DOHH2 (cell line): Measurements from ENCODE around the gene COL27A1.

Experiments
- H3F3A ChIP-seq: fragments of 200-600 bp; sonication (generic), shearing (Covaris generic); 2 replicates; pipeline ENCODE4 v1.6.0; 2016; ENCODE audit warnings: antibody characterized with exemption, mild to moderate bottlenecking; ENCODE audit not compliant: control insufficient read depth, insufficient read depth
- H3K27ac ChIP-seq: fragments of 200-600 bp; sonication (generic); 2 replicates; pipeline ENCODE4 v1.5.1; 2014; ENCODE audit warnings: low read depth, mild to moderate bottlenecking, low read length, moderate library complexity
- H3K27me3 ChIP-seq: fragments of 200-600 bp; sonication (generic); 2 replicates; pipeline ENCODE4 v1.6.1; 2014; ENCODE audit warnings: mild to moderate bottlenecking, low read length, mixed read lengths; ENCODE audit not compliant: control insufficient read depth
- H3K36me3 ChIP-seq: fragments of 200-600 bp; sonication (generic); 2 replicates; pipeline ENCODE4 v1.6.1; 2014; ENCODE audit warnings: mild to moderate bottlenecking, low read length, moderate library complexity, mixed read lengths; ENCODE audit not compliant: control insufficient read depth
- H3K4me1 ChIP-seq: fragments of 200-600 bp; sonication (generic); 2 replicates; pipeline ENCODE4 v1.6.1; 2014; ENCODE audit warnings: mild to moderate bottlenecking, low read length, mixed read lengths; ENCODE audit not compliant: control insufficient read depth
- H3K4me2 ChIP-seq: fragments of 200-600 bp; sonication (generic); 2 replicates; pipeline ENCODE4 v1.6.0; 2014; ENCODE audit warnings: mild to moderate bottlenecking, low read length, moderate library complexity
- H3K4me3 ChIP-seq: fragments of 200-600 bp; sonication (generic); 2 replicates; pipeline ENCODE4 v1.5.1; 2014; ENCODE audit warnings: mild to moderate bottlenecking, low read length, mixed read lengths
- H3K79me2 ChIP-seq: fragments of 200-600 bp; sonication (generic); 2 replicates; pipeline ENCODE4 v1.6.1; 2014; ENCODE audit warnings: mild to moderate bottlenecking, low read length, mixed read lengths; ENCODE audit not compliant: control insufficient read depth
- H3K9me2 ChIP-seq: fragments of 200-600 bp; sonication (generic); replicated peaks from 2 replicates; pipeline ENCODE4 v1.6.1; 2014; ENCODE audit warnings: mild to moderate bottlenecking, low read length, mixed read lengths; ENCODE audit not compliant: control insufficient read depth
- H3K9me3 ChIP-seq: fragments of 200-600 bp; sonication (generic); 2 replicates; pipeline ENCODE4 v1.6.1; 2014; ENCODE audit warnings: antibody characterized with exemption, low read length, mixed read lengths; ENCODE audit not compliant: control insufficient read depth, insufficient read depth
- H4K20me1 ChIP-seq: fragments of 200-600 bp; sonication (generic); 2 replicates; pipeline ENCODE4 v1.6.0; 2014; ENCODE audit warnings: low read depth, mild to moderate bottlenecking, antibody characterized with exemption, low read length, moderate library complexity; ENCODE audit not compliant: control insufficient read depth, insufficient read depth
- EZH2phosphoT487 ChIP-seq: fragments of 200-600 bp; sonication (generic); IDR thresholded peaks from 2 replicates; pipeline ENCODE4 v1.6.1; 2017; ENCODE audit warnings: borderline replicate concordance, mild to moderate bottlenecking, antibody characterized with exemption, low read length, moderate library complexity, mixed read lengths
- TF ChIP-seq, protein P1 (sequence below): fragments of 200-600 bp; sonication (generic); IDR thresholded peaks from one replicate; pipeline ENCODE4 v1.5.1; 2014; ENCODE audit warnings: antibody characterized with exemption, mild to moderate bottlenecking, low read depth, low read length; ENCODE audit not compliant: poor library complexity, severe bottlenecking

Gene COL27A1

DNA sequence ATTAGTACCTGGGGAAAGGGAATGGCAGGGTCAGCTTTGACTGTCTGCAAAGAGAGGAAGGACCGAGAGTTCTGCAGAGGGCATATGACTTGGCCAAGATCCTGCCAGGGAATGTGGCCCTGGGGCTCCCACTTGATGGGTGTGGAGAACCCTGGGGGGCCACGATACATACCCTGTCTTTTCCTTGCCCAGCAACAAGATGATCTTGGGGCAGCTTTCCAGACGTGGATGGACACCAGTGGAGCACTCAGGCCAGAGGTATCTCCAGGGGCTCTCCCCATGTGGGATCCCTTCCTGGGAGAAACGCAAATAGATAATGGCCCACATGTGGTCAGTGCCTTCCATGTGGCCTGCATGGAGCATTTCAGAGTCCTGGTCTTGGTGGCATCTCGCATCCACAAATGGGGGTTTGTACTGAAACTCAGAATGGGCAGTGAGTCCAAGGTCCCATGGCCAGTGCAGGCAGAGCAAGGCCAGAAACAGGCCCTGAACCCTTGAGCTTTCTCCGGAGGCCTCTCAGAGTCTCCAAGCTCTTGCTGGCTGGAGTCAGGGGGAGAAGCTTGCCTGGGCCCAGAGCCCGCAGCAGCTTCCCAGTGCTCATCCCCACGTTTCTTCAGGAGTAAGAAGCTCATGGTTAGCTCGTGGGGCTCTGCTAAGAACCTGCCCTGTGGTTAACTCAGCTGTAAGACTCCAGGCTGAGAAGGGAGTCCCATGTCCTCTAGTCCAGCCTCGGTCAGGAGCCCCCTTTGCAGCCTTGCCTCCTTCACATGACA lies 149.3 kb downstream of the COL27A1 start:
- H3K9me3 ChIP-seq, result no peaks in the 10 kb centered on the region
- H4K20me1 ChIP-seq, result no peaks in the 10 kb centered on the region
- TF ChIP-seq, protein P1, sequence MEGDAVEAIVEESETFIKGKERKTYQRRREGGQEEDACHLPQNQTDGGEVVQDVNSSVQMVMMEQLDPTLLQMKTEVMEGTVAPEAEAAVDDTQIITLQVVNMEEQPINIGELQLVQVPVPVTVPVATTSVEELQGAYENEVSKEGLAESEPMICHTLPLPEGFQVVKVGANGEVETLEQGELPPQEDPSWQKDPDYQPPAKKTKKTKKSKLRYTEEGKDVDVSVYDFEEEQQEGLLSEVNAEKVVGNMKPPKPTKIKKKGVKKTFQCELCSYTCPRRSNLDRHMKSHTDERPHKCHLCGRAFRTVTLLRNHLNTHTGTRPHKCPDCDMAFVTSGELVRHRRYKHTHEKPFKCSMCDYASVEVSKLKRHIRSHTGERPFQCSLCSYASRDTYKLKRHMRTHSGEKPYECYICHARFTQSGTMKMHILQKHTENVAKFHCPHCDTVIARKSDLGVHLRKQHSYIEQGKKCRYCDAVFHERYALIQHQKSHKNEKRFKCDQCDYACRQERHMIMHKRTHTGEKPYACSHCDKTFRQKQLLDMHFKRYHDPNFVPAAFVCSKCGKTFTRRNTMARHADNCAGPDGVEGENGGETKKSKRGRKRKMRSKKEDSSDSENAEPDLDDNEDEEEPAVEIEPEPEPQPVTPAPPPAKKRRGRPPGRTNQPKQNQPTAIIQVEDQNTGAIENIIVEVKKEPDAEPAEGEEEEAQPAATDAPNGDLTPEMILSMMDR, result no peak
- TF ChIP-seq EZH2phosphoT487, result no peak
- H3K27me3 ChIP-seq, result no peaks in the 10 kb centered on the region
- H3K9me2 ChIP-seq, result no peaks in the 10 kb centered on the region
- no peaks in the 10 kb centered on the region for H3F3A ChIP-seq
- H3K36me3 ChIP-seq, result no peaks in the 10 kb centered on the region
- H3K4me3 ChIP-seq, result no peak overlapping the region
- H3K79me2 ChIP-seq, result no peaks in the 10 kb centered on the region
- no peak overlapping the region for H3K4me2 ChIP-seq
- H3K4me1 ChIP-seq, result peaks cover 5% of the 10 kb centered on the region
- H3K27ac ChIP-seq, result no peak overlapping the region

DNA sequence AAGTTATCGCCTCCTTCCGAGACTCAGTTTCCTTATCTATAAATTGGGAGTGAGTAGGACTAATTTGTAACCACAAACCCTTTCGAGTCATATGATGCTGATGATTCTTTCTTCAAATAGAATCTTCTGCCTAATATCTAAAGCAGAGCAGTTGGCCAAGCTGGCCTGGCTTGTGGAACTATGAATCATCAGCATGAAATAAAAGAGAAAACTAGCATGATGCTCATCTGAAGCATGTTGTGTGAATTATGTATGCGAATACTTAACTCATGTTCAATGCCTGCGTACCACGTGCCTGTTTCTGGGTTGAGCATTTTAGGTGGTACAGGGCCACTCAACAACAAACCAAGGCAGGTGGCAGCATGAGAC lies 152.5 kb downstream of the COL27A1 start:
- no peak overlapping the region for H3K27ac ChIP-seq
- no peak overlapping the region for H3K4me2 ChIP-seq
- no peaks in the 10 kb centered on the region for H4K20me1 ChIP-seq
- peaks cover 5% of the 10 kb centered on the region for H3K4me1 ChIP-seq
- no peaks in the 10 kb centered on the region for H3K9me2 ChIP-seq
- TF ChIP-seq, protein P1, result no peak
- TF ChIP-seq EZH2phosphoT487, result no peak
- no peaks in the 10 kb centered on the region for H3K27me3 ChIP-seq
- H3K36me3 ChIP-seq, result no peaks in the 10 kb centered on the region
- no peak overlapping the region for H3K4me3 ChIP-seq
- no peaks in the 10 kb centered on the region for H3K79me2 ChIP-seq
- no peaks in the 10 kb centered on the region for H3F3A ChIP-seq
- no peaks in the 10 kb centered on the region for H3K9me3 ChIP-seq

DNA sequence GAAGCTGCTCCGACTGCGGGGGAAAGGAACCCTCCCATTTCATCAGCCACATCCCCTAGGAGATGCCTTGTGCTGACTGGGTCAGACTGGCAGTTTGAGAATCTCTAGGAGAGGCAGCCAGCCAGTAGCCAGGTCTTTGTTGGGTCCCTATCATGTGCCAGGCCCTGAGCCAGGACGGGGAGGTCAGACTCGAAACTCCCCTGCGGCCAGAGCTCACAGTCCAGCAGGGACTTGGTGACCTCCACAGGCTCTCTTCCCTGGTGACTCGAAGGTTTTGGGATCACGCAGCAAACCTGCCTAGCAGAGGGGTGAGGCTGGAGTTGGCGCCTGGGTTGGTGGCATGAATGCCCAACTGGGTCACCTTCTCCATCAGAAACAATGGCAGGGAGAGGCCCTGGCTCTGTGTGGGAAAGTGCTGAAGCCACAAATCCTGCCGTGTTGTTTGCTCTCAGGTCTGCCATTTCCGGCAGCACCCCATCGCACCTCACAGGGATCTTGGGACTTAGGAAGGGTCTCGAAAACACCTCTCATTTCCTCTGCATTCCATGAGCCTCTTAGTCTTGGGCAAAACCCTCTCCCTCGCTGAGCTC lies 153.1 kb downstream of the COL27A1 start:
- Histone ChIP-seq H3K4me1 (peaks cover 5% of the 10 kb centered on the region), H3K9me2 (no peaks in the 10 kb centered on the region), H3K79me2 (no peaks in the 10 kb centered on the region), H3K4me3 (no peak overlapping the region), H3F3A (no peaks in the 10 kb centered on the region), H3K4me2 (no peak overlapping the region), H3K36me3 (no peaks in the 10 kb centered on the region), H3K27me3 (no peaks in the 10 kb centered on the region), H4K20me1 (no peaks in the 10 kb centered on the region), H3K27ac (no peak overlapping the region), H3K9me3 (no peaks in the 10 kb centered on the region)
- TF ChIP-seq, protein P1, result no peak
- TF ChIP-seq EZH2phosphoT487, result no peak
